Hepatocyte (in vitro differentiated cells): ENCODE results near the gene ARID3A.

Source experiments
- EZH2 ChIP-seq: fragments of 200-600 bp; sonication (generic); IDR thresholded peaks from 2 replicates; pipeline ENCODE4 v1.6.1; 2016; ENCODE audit warnings: antibody characterized with exemption, mild to moderate bottlenecking, borderline replicate concordance
- EZH2phosphoT487 ChIP-seq: fragments of 200-600 bp; sonication (generic); IDR thresholded peaks from one replicate; pipeline ENCODE4 v1.6.1; 2018; ENCODE audit warnings: antibody characterized with exemption, mild to moderate bottlenecking, low read depth, moderate library complexity; ENCODE audit not compliant: unreplicated experiment, severe bottlenecking
- TF ChIP-seq, protein P1 (sequence below): fragments of 200-600 bp; sonication (generic); IDR thresholded peaks from 2 replicates; pipeline ENCODE4 v1.5.1; 2016; ENCODE audit warnings: antibody characterized with exemption, mild to moderate bottlenecking; ENCODE audit not compliant: poor library complexity

DNA sequence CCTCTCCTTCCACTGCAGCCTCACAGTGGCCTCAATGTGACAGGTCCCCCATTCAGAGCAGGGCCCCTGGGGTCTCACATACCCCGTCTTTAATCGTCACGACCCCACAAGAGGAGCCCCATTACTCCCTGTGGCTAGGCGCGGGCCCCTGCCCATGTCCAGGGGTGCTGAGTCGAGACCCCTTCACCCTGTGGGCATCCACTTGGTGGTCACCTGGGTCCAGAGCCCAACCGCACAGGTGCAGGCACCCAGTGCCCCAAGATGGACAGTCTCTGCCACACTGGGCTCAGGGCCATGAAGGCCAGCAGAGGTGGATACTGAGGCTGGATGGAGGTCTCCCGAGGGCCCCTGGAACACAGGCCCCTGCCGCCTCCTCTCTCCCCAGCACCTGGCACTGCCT is 92.1 kb downstream of the ARID3A start:
- TF ChIP-seq, protein P1, sequence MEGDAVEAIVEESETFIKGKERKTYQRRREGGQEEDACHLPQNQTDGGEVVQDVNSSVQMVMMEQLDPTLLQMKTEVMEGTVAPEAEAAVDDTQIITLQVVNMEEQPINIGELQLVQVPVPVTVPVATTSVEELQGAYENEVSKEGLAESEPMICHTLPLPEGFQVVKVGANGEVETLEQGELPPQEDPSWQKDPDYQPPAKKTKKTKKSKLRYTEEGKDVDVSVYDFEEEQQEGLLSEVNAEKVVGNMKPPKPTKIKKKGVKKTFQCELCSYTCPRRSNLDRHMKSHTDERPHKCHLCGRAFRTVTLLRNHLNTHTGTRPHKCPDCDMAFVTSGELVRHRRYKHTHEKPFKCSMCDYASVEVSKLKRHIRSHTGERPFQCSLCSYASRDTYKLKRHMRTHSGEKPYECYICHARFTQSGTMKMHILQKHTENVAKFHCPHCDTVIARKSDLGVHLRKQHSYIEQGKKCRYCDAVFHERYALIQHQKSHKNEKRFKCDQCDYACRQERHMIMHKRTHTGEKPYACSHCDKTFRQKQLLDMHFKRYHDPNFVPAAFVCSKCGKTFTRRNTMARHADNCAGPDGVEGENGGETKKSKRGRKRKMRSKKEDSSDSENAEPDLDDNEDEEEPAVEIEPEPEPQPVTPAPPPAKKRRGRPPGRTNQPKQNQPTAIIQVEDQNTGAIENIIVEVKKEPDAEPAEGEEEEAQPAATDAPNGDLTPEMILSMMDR: no peak
- TF ChIP-seq EZH2: no peak
- TF ChIP-seq EZH2phosphoT487: no peak
